Hepatocyte (in vitro differentiated cells): ENCODE data around the gene OR56A4.

Source experiments
- CTCF ChIP-seq: fragments of 200-600 bp; sonication (generic); IDR thresholded peaks from 2 replicates; pipeline ENCODE4 v1.5.1; 2016; ENCODE audit warnings: antibody characterized with exemption, mild to moderate bottlenecking; ENCODE audit not compliant: poor library complexity
- EZH2 ChIP-seq: fragments of 200-600 bp; sonication (generic); IDR thresholded peaks from 2 replicates; pipeline ENCODE4 v1.6.1; 2016; ENCODE audit warnings: antibody characterized with exemption, mild to moderate bottlenecking, borderline replicate concordance
- EZH2phosphoT487 ChIP-seq: fragments of 200-600 bp; sonication (generic); IDR thresholded peaks from one replicate; pipeline ENCODE4 v1.6.1; 2018; ENCODE audit warnings: antibody characterized with exemption, mild to moderate bottlenecking, low read depth, moderate library complexity; ENCODE audit not compliant: unreplicated experiment, severe bottlenecking

GRCh38 chr11:5983443-5983842, 23.3 kb downstream of the OR56A4 start:
- TF ChIP-seq EZH2 (no peak), CTCF (no peak), EZH2phosphoT487 (no peak)
